Omental fat pad (tissue), 4 donors: ENCODE data around the gene DNM1. TPM values are rescaled to one million over a fixed set of nuclear protein-coding genes. Genes with fewer than 3 reads are reported as not detected.
A peak's percentile ranks its signal among the peaks of the same experiment; 100 is the strongest.

ENCODE experiments used
- ATAC-seq: fragments of 150-250 bp; one replicate; pipeline ENCODE4 v1.9.1; 2016; ENCODE audit warnings: mild to moderate bottlenecking, moderate library complexity; ENCODE audit not compliant: low FRiP score
- DNase-seq: peaks from one replicate; pipeline ENCODE4 v3.0.0-alpha.2; 2019; ENCODE audit warnings: low spot score
- CTCF ChIP-seq, 3 donors: fragments of 450-650 bp; IDR thresholded peaks; one replicate each; pipeline ENCODE4 v1.5.1; 2016 to 2017; ENCODE audit warnings: antibody characterized with exemption in 3 of 3, mild to moderate bottlenecking in 3 of 3, moderate library complexity in 2 of 3
- total RNA-seq, 4 donors: library from RNA; depleted of rRNA; stranded (reverse); fragments of >200 nt; gene quantifications; one replicate each; pipeline ENCODE4 v1.1.0, GENCODE V29; 2016

Gene DNM1
- 10 to 100 TPM in 3 of 4 donors, 1 to 10 TPM in 1; 4.0 to 60.5 (median 20.0) TPM for total RNA-seq

GRCh38 chr9:128203024-128203706, at the start of gene DNM1:
Gene DNM1, plus strand, starts transcription at chr9:128203379. Its CDS starts 92 bp downstream, at chr9:128203471.
- ATAC-seq (peak; percentile 79), DNase-seq (no peak)
- TF ChIP-seq CTCF (IDR thresholded peaks at IDR 0.05) = peak in 2 of 3 donors; percentile 93 to 94

GRCh38 chr9:128153947-128154695, 49.1 kb upstream of the DNM1 start:
- no peak for DNase-seq
- ATAC-seq = no peak

GRCh38 chr9:128155736-128156500, 47.3 kb upstream of the DNM1 start:
- ATAC-seq = no peak
- no peak for DNase-seq
- TF ChIP-seq CTCF (IDR thresholded peaks at IDR 0.05) = no peak

More at GRCh38 chr9:128153947-128154695, 49.1 kb upstream of the DNM1 start:
- no peak for TF ChIP-seq CTCF (IDR thresholded peaks at IDR 0.05)

GRCh38 chr9:128159522-128159783, 43.7 kb upstream of the DNM1 start:
- no peak for ATAC-seq
- DNase-seq = no peak
- no peak for TF ChIP-seq CTCF (IDR thresholded peaks at IDR 0.05)

- ATAC-seq (peak; percentile 96), DNase-seq (peak; percentile 79)
- no peak for TF ChIP-seq CTCF (IDR thresholded peaks at IDR 0.05)
These were observed 43.2 kb upstream of the DNM1 start, which contains the start of gene BBLN for GRCh38 chr9:128159784-128160602. Gene BBLN, plus strand, starts transcription at chr9:128160265. Its CDS starts 143 bp downstream, at chr9:128160408.

GRCh38 chr9:128160603-128160987, 42.6 kb upstream of the DNM1 start:
- DNase-seq = no peak
- TF ChIP-seq CTCF (IDR thresholded peaks at IDR 0.05) = no peak
- peak; percentile 9 for ATAC-seq
